ENCODE results near the gene AP2S1.

- TF ChIP-seq EZH2 (IDR thresholded peaks at IDR 0.05; ENCODE audit: borderline replicate concordance, insufficient read depth, low read length, poor library complexity, severe bottlenecking) (no peak), CTCF (IDR thresholded peaks at IDR 0.05; ENCODE audit: poor library complexity, severe bottlenecking) (no peak), REST (IDR thresholded peaks at IDR 0.05; ENCODE audit: borderline replicate concordance) (no peak), TAF1 (IDR thresholded peaks at IDR 0.05; ENCODE audit: low read depth) (no peak), POLR2AphosphoS5 (IDR thresholded peaks at IDR 0.05) (no peak), RAD21 (conservative IDR thresholded peaks at IDR 0.05) (no peak), EP300 (conservative IDR thresholded peaks at IDR 0.05; ENCODE audit: poor library complexity, severe bottlenecking) (no peak), MXI1 (conservative IDR thresholded peaks at IDR 0.05; ENCODE audit: poor library complexity, severe bottlenecking) (no peak), SMC3 (conservative IDR thresholded peaks at IDR 0.05; ENCODE audit: poor library complexity) (no peak)
Measured at GRCh38 chr19:46892252-46893179, 41.9 kb upstream of the AP2S1 start.
